HepG2 (cell line): ENCODE results near the gene CLMP. TPM values are rescaled to one million over a fixed set of nuclear protein-coding genes. Genes with fewer than 3 reads are reported as not detected.

Experiments used
- ATAC-seq: fragments of 200-7000 bp; cut with Tn5 transposase; 3 replicates; pipeline ENCODE4 v1.9.1; 2020; ENCODE audit warnings: mild to moderate bottlenecking, moderate library complexity
- BruUV-seq: library from RNA; stranded (reverse); fragments of 400-500 nt; replicated peaks from 2 replicates; lab custom pipeline; 2021; lab: Mats Ljungman, UMichigan
- CTCF ChIA-PET: fragments of 300-600 bp; formaldehyde crosslinking; extraction: SDS; loops from one replicate; lab custom pipeline; 2021; ENCODE audit warnings: low total read pairs, inconsistent platforms, low intra/inter-chr PET ratio; lab: Yijun Ruan, JAX
- POLR2A ChIA-PET: fragments of 350-600 bp; sonication (Branson Sonifier 250); formaldehyde crosslinking; loops from one replicate; lab custom pipeline; 2020; ENCODE audit warnings: antibody characterized with exemption, inconsistent platforms; lab: Yijun Ruan, JAX
- DNase-seq: peaks from one replicate; pipeline ENCODE4 v3.0.0-alpha.2; 2015; ENCODE audit warnings: low spot score
- FAIRE-seq: peaks from 3 replicates; lab custom pipeline; 2011; peaks lifted over from hg19 to GRCh38; lab: Jason Lieb, UNC
- H2AFZ ChIP-seq: one replicate; pipeline ENCODE4 v1.6.1; 2011; ENCODE audit warnings: low read length, inconsistent platforms
- H3K27ac ChIP-seq: fragments of 300-600 bp; 3 replicates; pipeline ENCODE4 v1.8.0; 2011; ENCODE audit warnings: mixed run types, mild to moderate bottlenecking, mixed read lengths, low read length, inconsistent platforms; ENCODE audit not compliant: insufficient read depth; ENCODE audit errors: extremely low read length
- H3K27me3 ChIP-seq, 2 experiments: fragments of 200-600 bp in 1 of 2; 2 replicates in 1 of 2; 3 replicates in 1 of 2; pipeline versions ENCODE4 v1.6.0 to v1.8.0; 2011; ENCODE audit warnings: low read length in 2 of 2, mild to moderate bottlenecking in 2 of 2, moderate library complexity in 2 of 2, inconsistent platforms in 1 of 2; ENCODE audit not compliant: insufficient read depth in 2 of 2, control insufficient read depth in 1 of 2
- H3K36me3 ChIP-seq, 2 experiments: fragments of 200-600 bp in 1 of 2; replicated peaks in 1 of 2; 2 replicates in 1 of 2; 3 replicates in 1 of 2; pipeline versions ENCODE4 v1.5.1 to v1.8.0; 2011; ENCODE audit warnings: low read length in 2 of 2, inconsistent platforms in 1 of 2; ENCODE audit not compliant: insufficient read depth in 2 of 2, control insufficient read depth in 1 of 2
- H3K4me1 ChIP-seq: 2 replicates; pipeline ENCODE4 v1.5.1; 2012; ENCODE audit warnings: low read length, inconsistent platforms; ENCODE audit not compliant: insufficient read depth
- H3K4me2 ChIP-seq: 2 replicates; pipeline ENCODE4 v1.6.0; 2011; ENCODE audit warnings: low read depth, low read length, inconsistent platforms
- H3K4me3 ChIP-seq, 3 experiments: fragments of 200-600 bp in 1 of 3; sonication (generic), shearing (Covaris generic) in 1 of 3; replicated peaks in 1 of 3; 2 replicates each; pipeline ENCODE4 v1.5.1; 2011 to 2016; ENCODE audit warnings: low read length in 3 of 3, inconsistent platforms in 2 of 3, low read depth in 2 of 3, mild to moderate bottlenecking in 2 of 3, control low read depth in 1 of 3, mixed read lengths in 1 of 3; ENCODE audit not compliant: insufficient read depth in 1 of 3
- H3K79me2 ChIP-seq: one replicate; pipeline ENCODE4 v1.6.1; 2011; ENCODE audit warnings: low read length, inconsistent platforms; ENCODE audit not compliant: insufficient read depth
- H3K9ac ChIP-seq: 2 replicates; pipeline ENCODE4 v1.6.0; 2011; ENCODE audit warnings: mild to moderate bottlenecking, low read depth, low read length, inconsistent platforms; ENCODE audit not compliant: insufficient read depth
- H3K9me3 ChIP-seq: 2 replicates; pipeline ENCODE4 v1.5.1; 2012; ENCODE audit warnings: mild to moderate bottlenecking, low read length
- H4K20me1 ChIP-seq: 2 replicates; pipeline ENCODE4 v1.6.0; 2011; ENCODE audit warnings: inconsistent platforms, mild to moderate bottlenecking, low read length, moderate library complexity; ENCODE audit not compliant: insufficient read depth
- ATF7 ChIP-seq, 2 experiments: fragments of 450-650 bp in 1 of 2; sonication (generic) in 1 of 2; formaldehyde crosslinking in 1 of 2; IDR thresholded peaks; 2 replicates each; pipeline versions ENCODE4 v1.4.0 to v1.6.1; 2016 to 2020; ENCODE audit warnings: antibody characterized with exemption in 1 of 2, mild to moderate bottlenecking in 1 of 2, missing genetic modification reagents in 1 of 2
- CEBPB ChIP-seq: IDR thresholded peaks from 2 replicates; pipeline ENCODE4 v1.6.1; 2011; ENCODE audit warnings: low read depth, low read length, improper control_type of control experiment, borderline replicate concordance
- MAFF ChIP-seq: IDR thresholded peaks from 2 replicates; pipeline ENCODE4 v1.6.1; 2011; ENCODE audit warnings: low read depth, low read length, improper control_type of control experiment
- MAFK ChIP-seq, 2 experiments: IDR thresholded peaks in 1 of 2; conservative IDR thresholded peaks in 1 of 2; 2 replicates each; pipeline ENCODE4 v1.6.1; 2011; ENCODE audit warnings: improper control_type of control experiment in 2 of 2, low read length in 2 of 2
- NONO ChIP-seq, 2 experiments: fragments of 450-650 bp in 1 of 2; sonication (generic) in 1 of 2; formaldehyde crosslinking in 1 of 2; IDR thresholded peaks in 1 of 2; conservative IDR thresholded peaks in 1 of 2; 2 replicates each; pipeline versions ENCODE4 v1.6.1 to v1.8.0; 2017 to 2022; ENCODE audit warnings: mild to moderate bottlenecking in 1 of 2, missing genetic modification reagents in 1 of 2, moderate library complexity in 1 of 2
- SAP130 ChIP-seq: IDR thresholded peaks from 2 replicates; pipeline ENCODE4 v1.6.1; 2016; ENCODE audit warnings: low read depth
- TEAD2 ChIP-seq: sonication (generic); formaldehyde crosslinking; IDR thresholded peaks from 2 replicates; pipeline ENCODE4 v1.9.0; 2021; ENCODE audit warnings: missing genetic modification reagents
- ZFP37 ChIP-seq: sonication (generic); formaldehyde crosslinking; IDR thresholded peaks from 2 replicates; pipeline ENCODE4 v1.4.0; 2020; ENCODE audit warnings: missing genetic modification reagents, borderline replicate concordance
- ZNF24 ChIP-seq: fragments of 450-650 bp; IDR thresholded peaks from 2 replicates; pipeline ENCODE4 v1.6.1; 2017; ENCODE audit warnings: antibody characterized with exemption, mild to moderate bottlenecking
- ZNF687 ChIP-seq: sonication (generic); formaldehyde crosslinking; IDR thresholded peaks from 2 replicates; pipeline ENCODE4 v1.5.1; 2020; ENCODE audit warnings: mild to moderate bottlenecking, missing genetic modification reagents, moderate library complexity
- WGBS: methylation state at CpG from one replicate; pipeline ENCODE4 v1.1.6; 2017; ENCODE audit warnings: low lambda C conversion rate; 5-methylcytosine and 5-hydroxymethylcytosine counted together
- in situ Hi-C: cut with HindIII; loops from 2 replicates; pipeline ENCODE4 v1.10.0; 2017; ENCODE audit warnings: low pct_unique_long_range_greater_than_20kb; ENCODE audit not compliant: extremely low pct_ligation_motif_present
- intact Hi-C: fragments of 100-400 bp; cut with micrococcal nuclease; formaldehyde crosslinking; loops from one replicate; pipeline ENCODE4 v1.10.0; 2022; ENCODE audit not compliant: unreplicated experiment
- polyA plus RNA-seq, 8 experiments: library from polyadenylated mRNA; depleted of rRNA in 3 of 8; stranded (reverse) in 7 of 8; unstranded in 1 of 8; fragments of >200 nt; fragmentation: Illumina TruSeq in 4 of 8; extraction: Trizol in 4 of 8; gene quantifications; 2 replicates each; pipeline versions ENCODE4 v1.2.1 to v1.2.3, GENCODE V29; 2011 to 2016; ENCODE audit warnings: low read depth in 4 of 8, missing spikeins in 1 of 8, mixed read lengths in 1 of 8; ENCODE audit not compliant: insufficient read depth in 1 of 8
- total RNA-seq, 5 experiments: library from RNA; depleted of rRNA; stranded (reverse); fragments of >200 nt; fragmentation: Illumina TruSeq; extraction: Trizol; gene quantifications; 2 replicates each; pipeline ENCODE4 v1.2.3, GENCODE V29; 2016; ENCODE audit warnings: low read depth in 1 of 5

Gene CLMP
- total and polyA plus RNA-seq, 2 of the 13 experiments (the other 11 are each of a cell fraction or from before 2014, with no cell fraction given), result not detected

DNA sequence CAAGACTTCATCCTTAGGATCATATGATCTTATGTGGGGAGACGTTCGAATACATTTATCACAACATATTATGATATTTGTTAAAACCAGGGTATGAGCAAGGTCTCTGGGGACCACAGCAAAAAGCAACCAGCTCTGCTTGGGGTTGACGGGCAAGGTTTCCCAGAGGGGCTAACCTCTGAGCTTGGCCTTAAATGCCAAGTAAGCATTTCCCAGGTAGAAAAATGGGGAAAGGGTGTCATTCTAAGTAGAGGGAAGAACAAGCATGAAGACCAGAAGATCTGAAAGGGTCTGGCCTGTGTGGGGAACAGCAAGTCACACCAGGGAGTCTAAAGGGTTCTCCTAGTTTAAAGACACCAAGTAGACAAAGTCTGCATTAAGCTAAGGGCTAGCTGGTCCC is 24.1 kb downstream of the CLMP start:
- no peaks in the 10 kb centered on the region for H3K4me1 ChIP-seq
- no peak overlapping the region for H3K9ac ChIP-seq
- H3K36me3 ChIP-seq, result no peaks in the 10 kb centered on the region
- H3K27ac ChIP-seq, result no peak overlapping the region
- in situ Hi-C loops (no loop called here), intact Hi-C loops (no loop called here)
- no peaks in the 10 kb centered on the region for H3K9me3 ChIP-seq
- FAIRE-seq, result no peak
- TF ChIP-seq MAFK (conservative IDR thresholded peaks at IDR 0.05 in 1 of 2, IDR thresholded peaks at IDR 0.05 in 1 of 2; ENCODE audit: low read length in 2 of 2), result peak; percentile 71 to 81
- no peak for TF ChIP-seq SAP130 (CRISPR knock-in tag)
- peak; percentile 77 for TF ChIP-seq MAFF
- H3K27me3 ChIP-seq, result peaks cover 0 to 4% of the 10 kb centered on the region in 2 experiments; a peak in 2 of 5 replicates
- WGBS, result 36% methylated on average over 3 of the region's 3 CpGs
- H3K79me2 ChIP-seq, result no peaks in the 10 kb centered on the region
- BruUV-seq, result no TSS peak
- H4K20me1 ChIP-seq, result no peaks in the 10 kb centered on the region
- no peak overlapping the region for H2AFZ ChIP-seq
- POLR2A ChIA-PET, result no interaction called here
- ATAC-seq, result no peak
- CTCF ChIA-PET, result no interaction called here
- no peak for DNase-seq
- no peak overlapping the region for H3K4me3 ChIP-seq
- H3K4me2 ChIP-seq, result no peak overlapping the region

GRCh38 chr11:123169821-123170220 is 25.2 kb downstream of the CLMP start:
- CTCF ChIA-PET, result no interaction called here
- Histone ChIP-seq H4K20me1 (no peaks in the 10 kb centered on the region), H3K27ac (no peak overlapping the region), H2AFZ (no peak overlapping the region), H3K4me3 (no peak overlapping the region), H3K9me3 (no peaks in the 10 kb centered on the region), H3K36me3 (no peaks in the 10 kb centered on the region), H3K79me2 (no peaks in the 10 kb centered on the region), H3K4me1 (no peaks in the 10 kb centered on the region), H3K4me2 (no peak overlapping the region), H3K27me3 (peaks cover 0 to 4% of the 10 kb centered on the region in 2 experiments; a peak in 2 of 5 replicates), H3K9ac (no peak overlapping the region)
- WGBS, result 17% methylated on average over 3 of the region's 3 CpGs
- in situ Hi-C loops (no loop called here), intact Hi-C loops (loop anchor here (5.0 kb wide), 1 partner anchor 77 kb away; no protein-coding TSS in a partner anchor)
- DNase-seq (no peak), FAIRE-seq (no peak), ATAC-seq (no peak)
- BruUV-seq, result no TSS peak
- POLR2A ChIA-PET, result no interaction called here
- no peak for TF ChIP-seq NONO (IDR thresholded peaks at IDR 0.05)
- TF ChIP-seq NONO (CRISPR knock-in tag; conservative IDR thresholded peaks at IDR 0.05), result no peak
- TF ChIP-seq ZNF24, result no peak
- TF ChIP-seq ZFP37, result no peak
- TF ChIP-seq ZNF687 (CRISPR knock-in tag), result no peak
- TF ChIP-seq ATF7 (IDR thresholded peaks at IDR 0.05), result no peak
- no peak for TF ChIP-seq ATF7 (CRISPR knock-in tag; IDR thresholded peaks at IDR 0.05)
- no peak for TF ChIP-seq CEBPB
- TF ChIP-seq TEAD2 (CRISPR knock-in tag), result no peak
